EL (cell line): ENCODE results near the gene GRN.
"Not testable (repeated sequence)": the region's sequence is repeated elsewhere in the genome, so short reads cannot be mapped to it uniquely, and the experiment has no call there.

Experiments
- DNase-seq: peaks from one replicate; pipeline ENCODE4 v3.0.0-alpha.2; 2016

GRN gene

DNA sequence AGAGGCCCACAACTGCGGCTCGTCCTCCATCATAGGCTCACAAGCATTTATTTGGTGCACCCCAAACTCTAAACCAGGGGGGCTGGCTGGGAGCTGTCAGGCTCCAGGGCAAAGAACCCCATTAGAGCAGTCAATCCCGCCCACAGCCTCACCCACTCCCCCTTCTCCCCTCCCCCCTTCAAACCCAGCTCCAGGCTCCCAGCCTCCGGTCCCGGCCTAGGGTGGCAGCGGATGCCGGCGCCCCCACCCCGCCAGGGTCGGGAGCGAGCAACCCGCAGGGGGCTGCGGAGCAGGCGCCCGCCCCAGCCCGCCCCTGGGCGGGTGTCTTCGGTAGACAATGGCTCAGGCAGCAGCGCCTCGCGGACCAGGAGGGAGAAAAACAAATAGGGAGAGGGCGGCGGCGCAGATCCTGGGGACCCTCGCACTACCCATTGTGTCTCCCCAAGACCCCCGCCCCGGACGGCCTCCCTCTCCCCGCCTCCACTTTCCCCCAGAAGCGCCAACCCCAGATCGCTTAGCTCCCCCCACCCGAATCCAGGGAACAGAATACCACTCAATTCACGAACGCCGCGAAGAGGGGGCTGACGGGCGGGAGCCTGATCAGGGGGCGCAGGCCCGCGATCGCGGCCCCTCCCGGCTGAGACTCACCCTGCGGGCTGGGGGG is 18.0 kb downstream of the GRN start:
- DNase-seq = no peak

DNA sequence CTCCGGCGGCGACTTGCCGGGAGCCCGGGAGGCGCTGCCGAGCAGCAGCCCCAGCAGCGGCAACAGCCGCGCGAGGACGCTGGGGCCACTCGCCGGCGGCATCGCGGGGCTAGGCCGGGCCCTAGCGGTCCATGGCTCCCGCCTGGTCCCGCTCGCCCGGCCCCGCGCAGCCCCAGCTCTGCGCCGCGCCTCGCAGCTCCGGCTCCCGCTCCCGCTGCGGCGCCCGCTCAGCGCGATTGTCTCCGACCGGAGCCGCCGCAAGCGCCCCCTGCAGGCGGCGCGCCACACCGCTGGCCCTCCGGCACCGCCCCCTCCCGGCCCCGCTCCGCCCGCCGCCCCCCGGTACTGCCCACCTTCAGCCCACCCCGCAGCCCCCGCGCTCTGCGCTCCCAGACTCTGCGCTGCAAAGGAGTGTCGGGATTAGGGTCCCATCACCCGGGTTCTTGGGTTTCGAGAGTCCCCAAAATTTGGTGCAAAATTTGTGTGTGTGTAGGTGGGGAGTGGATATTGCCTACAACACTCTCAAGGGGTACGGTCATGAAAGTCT is 18.6 kb downstream of the GRN start, which contains the start of gene FAM171A2:
Gene FAM171A2, minus strand, starts transcription at position 241 of the 547 bp plus-strand sequence. Its CDS starts 139 bp downstream, at position 102.
- DNase-seq = peak; percentile 58

DNA sequence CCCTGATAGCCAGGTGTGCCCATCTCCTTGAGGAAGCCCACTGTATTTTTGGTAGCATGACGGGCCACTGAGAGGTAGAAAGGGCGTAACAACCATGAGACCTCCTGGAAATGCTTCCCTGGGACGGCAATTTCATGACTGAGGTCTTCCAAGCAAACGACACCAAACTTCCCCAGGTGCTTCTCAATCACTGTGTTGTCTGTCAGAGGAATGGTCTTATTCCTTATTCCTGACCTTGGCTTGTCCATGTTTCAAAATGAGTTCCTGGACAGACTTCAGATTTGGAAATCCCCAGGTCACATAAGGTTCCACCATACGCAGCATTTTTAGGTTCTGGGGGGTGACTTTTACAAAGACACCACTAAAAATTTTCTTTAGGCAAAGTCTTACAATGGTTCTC is 19.9 kb downstream of the GRN start:
- not testable (repeated sequence) for DNase-seq

DNA sequence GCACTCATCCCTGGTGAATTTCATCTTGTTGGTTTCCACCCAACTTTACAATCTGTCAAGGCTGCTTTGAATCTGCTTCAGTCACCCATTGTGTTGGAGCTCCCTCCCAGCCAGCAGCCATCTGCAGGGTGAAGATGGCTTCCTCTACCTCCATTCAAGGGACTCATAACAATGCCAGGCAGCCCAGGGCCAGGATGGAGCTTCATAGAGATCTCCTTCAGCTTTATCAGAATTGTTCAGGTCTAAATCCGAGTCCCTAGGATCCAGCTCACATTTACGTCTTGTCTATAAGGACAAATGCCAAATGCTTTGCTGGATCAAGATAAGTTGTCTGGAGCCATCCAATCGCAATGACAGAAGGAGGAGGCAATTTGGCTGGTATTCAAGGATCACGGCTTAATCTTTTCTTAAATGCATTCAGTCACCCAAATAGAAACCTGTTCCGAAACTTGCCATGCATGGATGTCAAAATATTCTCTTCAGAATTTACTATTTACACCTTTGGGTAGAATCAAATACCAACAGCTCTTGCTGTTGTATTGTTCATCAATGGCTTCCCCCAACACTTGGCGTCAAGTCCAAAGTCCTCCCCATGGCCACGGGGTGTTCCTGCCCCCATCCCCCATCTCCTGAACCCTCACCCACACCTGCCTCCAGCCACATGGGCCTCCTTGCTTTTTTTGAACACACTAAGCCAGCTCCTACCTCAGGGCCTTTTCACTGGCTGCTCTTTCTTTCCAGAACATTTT is 22.3 kb downstream of the GRN start:
- DNase-seq = no peak

DNA sequence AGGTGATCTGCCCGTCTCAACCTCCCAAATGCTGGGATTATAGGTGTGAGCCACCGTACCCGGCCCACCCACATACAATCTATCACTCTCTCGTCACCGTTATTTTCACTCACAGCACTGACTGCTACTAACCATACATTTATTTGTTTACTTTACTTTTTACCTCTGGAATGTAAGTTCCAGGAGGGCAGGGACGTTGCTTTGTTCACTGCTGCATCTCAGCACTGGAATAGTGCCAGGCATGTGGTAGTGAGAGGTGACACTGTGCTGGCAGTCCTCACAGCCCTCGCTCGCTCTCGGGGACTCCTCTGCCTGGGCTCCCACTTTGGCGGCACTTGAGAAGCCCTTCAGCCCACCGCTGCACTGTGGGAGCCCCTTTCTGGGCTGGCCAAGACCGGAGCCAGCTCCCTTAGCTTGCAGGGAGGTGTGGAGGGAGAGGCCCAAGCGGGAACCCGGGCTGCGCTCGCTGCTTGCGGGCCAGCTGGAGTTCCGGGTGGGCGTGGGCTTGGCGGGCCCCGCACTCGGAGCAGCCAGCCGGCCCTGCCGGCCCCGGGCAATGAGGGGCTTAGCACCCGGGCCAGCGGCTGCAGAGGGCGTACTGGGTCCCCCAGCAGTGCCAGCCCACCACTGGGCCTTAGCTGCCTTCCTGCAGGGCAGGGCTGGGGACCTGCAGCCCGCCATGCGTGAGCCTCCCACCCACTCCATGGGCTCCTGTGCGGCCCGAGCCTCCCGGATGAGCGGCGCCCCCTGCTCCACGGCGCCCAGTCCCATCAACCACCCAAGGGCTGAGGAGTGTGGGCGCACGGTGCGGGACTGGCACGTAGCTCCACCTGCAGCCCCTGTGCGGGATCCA is 23.5 kb downstream of the GRN start:
- DNase-seq = not testable (repeated sequence)

DNA sequence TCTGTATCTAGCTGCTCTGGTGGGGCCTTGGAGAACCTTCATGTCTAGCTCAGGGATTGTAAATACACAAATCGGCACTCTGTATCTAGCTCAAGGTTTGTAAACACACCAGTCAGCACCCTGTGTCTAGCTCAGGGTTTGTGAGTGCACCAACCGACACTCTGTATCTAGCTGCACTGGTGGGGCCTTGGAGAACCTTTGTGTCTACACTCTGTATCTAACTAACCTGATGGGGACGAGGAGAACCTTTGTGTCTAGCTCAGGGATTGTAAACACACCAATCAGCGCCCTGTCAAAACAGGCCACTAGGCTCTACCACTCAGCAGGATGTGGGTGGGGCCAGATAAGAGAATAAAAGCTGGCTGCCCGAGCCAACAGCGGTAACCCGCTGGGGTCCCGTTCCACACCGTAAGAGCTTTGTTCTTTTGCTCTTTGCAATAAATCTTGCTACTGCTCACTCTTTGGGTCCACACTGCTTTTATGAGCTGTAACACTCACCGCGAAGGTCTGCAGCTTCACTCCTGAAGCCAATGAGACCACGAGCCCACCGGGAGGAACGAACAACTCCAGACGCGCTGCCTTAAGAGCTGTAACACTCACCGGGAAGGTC is 24.4 kb downstream of the GRN start:
- not testable (repeated sequence) for DNase-seq

DNA sequence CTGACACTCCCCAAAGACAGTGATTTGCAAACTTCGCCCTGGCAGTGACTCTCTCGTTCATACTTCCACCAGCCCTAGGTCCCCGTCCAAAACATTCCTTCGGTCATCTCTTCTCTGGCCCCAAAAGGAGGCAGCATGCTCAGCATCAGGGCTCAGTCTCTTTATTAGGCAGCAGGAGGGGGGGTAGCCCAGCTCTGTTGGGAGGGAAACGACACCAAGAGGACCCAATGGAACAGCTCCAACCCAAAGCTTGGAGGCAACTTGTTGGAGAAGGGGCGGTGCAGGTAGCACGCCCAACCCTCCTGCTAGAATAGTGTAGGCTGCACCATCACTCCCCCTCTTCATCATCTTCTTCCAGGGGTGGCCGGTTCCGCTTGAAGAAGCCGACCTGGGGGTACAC is 26.9 kb downstream of the GRN start:
- no peak for DNase-seq

DNA sequence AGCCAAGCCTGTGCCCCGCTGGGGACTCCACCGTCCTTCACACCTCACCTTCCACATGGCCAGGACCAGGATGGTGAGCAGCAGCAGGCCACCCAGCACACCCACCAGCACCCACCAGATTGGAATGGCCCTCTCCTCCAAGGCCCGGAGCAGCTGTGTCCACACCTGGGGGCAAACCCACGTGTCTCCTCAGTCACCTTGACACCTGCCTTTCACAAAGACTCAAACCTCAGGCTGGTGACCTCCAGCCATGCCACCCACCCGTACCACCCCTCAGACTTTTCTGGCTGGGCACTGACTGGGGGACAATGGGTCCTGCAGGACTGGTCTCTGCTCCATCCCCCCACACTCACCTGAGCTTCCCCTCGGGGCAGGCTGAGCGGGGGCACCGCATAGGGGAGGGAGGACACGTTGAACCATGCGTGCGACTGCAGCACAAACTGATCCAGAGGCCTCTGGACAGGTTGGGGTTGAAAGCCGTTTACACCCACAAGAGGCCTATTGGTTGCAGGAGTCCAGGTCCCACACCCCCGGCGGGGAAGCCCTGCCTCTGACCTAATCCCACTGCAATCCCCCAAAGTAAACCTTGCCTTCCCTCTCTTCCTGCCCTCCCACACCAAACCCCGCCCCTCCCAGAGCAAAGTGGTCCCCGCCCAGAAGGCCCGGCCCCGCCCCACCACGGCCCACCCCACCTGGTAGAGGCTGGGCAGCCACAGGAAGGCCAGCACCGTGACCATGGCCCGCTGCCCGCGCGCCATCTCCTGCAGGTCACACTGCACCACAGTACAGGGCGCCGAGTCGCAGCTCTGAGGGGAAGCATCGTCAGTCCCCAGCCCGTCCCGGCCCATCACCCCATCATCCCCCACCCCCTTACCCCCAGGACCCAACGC is 29.4 kb downstream of the GRN start:
- no peak for DNase-seq

DNA sequence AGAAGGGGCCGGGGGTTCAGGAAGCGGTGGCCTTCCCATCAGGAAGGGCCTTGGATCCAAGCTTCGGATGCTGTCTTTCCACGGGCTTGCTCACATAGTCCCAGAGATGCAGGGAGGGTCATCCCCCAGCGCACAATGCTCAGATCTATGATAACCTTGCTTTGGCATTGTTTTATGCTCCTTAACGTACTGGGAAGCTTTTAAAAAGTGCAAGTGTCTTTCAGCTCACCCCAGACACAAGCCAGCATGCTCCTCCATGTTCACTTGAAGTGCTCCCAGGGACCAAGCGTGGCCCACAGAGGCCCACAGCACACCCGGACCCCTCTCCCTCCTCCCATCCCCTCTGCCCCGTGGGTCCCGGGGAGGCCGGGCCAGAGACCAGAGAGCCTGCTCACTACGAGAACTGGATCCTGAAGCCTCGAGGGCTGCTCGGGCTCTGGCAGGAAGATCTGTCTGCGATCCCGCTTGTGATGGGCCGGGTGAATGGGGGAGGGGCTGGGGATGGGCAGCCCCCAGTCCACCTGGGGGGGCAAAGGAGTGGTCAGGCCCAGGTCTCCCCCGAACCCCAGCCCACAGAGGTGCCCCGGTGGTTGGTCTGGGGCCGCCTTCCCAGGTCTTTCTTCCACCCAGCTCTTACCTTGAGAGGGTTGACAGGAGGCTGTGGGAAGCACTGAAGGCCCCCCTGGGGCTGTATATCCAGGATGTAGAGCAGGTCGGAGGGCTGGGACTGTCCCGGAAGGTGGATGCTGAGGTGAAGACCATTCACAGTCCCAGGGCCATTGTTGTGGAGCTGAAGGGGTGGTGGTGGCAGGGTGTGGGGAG is 30.3 kb downstream of the GRN start:
- no peak for DNase-seq

DNA sequence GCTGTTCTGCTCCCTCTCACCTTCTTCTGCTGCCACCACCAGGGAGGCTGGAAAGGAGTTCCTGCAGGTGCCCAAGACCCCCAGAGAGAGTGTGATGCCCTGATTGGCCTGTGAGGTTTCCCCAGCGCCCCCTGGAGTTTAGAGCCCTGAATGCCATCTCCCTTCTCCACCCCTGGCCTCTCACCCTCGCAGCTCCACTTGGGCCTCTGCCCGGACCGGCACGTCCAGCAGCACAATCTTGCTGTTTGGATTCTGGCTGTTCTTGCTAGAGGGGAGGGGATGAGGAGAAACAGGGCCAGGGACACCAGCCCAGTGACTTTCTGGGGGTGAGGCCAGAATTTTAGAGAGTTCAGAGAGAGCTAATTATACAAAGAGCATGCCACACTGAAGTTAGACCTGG is 31.0 kb downstream of the GRN start:
- no peak for DNase-seq

DNA sequence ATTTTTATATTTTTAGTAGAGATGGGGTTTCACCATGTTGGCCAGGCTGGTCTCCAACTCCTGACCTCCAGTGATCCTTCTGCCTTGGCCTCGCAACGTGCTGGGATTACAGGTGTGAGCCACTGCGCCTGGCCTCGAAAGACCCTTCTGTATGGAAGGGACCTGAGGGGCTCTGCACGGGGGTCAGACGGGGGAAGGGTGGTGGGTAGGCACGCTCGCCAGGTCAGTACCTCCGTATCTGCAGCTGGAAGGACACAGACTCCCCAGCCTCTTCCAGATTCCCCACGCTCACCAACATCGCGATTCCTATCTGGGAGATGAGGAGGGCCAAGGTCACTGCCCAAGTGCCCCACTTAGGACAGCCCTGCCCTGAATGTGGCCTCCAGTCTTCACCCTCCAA is 31.7 kb downstream of the GRN start:
- DNase-seq = no peak

DNA sequence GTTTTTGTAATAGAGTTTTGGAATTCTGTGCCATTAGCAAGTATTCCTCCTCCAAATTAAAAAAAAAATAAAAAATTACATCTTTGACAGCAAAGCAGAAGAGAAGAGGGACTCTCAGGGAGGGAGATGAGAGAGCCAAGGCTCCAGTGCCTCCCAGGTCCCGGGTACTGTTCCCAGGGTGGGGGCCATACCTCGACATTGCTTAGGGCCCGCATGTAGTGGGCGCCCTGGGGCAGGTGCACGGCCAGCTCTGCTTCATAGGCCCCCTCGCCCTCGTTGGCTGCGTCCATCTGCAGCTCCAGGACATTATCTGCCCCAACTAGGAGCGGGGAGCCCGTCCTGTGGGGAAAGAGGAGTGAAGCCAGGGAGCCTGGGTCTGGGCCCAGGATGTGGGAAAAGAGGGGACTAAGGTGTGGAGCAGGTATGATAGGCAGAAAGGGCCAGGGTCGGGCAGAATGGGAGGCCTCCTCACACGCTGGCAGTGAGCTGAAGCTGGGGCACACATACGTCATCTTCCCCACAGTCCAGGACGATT is 33.1 kb downstream of the GRN start:
- no peak for DNase-seq

DNA sequence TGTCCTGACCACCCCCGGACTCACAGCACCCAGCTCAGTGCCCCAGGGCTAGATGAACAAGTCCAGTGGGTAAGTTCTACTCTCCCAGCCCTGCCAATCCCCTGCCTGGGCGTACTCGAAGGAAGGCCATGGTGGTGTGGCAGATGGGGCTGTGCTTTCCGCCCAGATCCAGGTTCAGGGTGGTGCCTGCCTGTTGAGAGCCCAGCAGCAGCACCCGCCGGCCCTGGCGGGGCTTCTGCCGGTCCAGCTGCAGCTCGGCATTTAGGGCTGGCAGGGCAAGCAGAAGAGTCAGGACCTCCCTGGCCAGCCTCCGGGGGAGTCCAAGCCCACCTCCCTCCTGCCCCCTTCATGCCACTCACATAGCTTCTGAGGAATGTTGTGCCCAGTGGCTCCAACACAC is 34.8 kb downstream of the GRN start:
- no peak for DNase-seq

DNA sequence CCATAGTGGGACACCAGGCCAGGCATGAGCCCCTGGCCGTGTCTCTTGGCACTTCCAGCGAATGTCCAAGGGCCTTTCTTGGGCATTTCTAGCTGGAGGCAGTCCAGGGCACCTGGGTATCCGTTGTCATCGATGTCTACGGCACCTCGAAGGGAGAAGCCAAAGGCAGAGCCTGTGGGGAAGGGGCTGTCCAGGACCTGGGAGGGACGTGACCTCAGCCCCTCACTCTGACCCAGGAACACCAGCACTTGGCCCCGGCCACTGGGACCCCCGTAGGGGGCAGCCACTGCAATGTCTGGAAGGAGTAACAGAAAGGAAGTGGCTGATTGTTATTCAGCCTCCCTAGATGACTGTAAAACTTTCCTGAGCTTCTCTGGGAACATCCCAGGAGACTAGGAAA is 35.7 kb downstream of the GRN start:
- no peak for DNase-seq

DNA sequence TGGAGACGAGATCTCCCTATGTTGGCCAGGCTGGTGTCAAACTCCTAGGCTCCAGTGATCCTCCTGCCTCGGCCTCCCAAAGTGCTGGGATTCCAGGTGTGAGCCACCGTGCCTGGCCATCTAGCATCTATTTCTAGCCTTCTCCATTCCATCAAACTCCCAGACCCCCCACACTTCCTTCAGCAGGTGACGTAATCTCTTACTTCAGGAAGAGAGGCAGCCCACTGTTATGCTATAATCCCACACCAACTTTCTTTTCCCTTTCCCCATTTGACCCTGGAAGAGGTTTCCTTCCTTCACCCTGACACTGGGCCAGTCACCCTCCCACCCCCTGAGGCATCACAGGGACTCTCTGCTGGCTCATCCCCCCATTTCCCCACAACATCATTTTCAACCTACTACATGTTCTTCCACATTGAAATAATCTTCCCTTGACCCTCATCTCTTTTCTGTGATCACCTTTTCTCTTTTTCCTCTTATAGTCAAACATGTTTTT is 36.8 kb downstream of the GRN start:
- no peak for DNase-seq

DNA sequence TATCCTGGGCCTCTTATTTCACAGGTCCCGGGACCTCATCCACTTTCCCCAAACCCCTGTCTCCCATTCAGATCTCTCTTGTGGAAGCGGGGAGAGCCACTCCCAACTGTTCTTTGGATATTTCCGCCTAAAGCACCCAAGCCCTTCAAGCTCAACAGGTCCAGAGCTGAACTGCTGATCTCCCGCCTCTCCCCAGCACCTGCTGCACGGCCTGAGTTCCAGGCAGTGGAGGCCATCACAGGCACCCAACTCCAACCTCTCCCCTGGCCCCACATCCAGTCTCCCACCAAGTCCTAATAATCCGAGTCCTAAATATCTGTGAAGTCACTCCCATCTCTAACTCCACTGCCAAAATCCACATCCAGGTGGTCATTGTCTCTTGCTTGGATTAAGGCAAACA is 37.8 kb downstream of the GRN start:
- no peak for DNase-seq

DNA sequence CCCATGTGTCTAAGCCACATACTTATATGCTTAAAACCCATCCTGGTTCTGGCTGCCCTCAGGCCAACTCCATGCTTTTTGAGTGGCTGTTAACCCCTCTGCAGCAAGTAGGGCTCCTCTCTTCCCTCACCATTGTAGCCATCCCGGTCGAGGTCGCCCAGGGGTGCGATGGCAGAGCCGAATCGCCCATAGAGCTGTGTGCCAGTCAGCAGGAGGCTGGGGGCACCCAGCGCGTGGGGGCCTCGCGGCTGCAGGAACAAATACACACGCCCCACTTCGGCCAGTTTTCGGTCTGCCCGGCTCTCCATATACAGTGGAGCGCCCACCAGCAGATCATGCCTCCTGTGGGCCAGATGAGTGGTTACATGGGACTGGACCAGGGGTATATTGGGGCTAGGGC is 38.3 kb downstream of the GRN start:
- no peak for DNase-seq

DNA sequence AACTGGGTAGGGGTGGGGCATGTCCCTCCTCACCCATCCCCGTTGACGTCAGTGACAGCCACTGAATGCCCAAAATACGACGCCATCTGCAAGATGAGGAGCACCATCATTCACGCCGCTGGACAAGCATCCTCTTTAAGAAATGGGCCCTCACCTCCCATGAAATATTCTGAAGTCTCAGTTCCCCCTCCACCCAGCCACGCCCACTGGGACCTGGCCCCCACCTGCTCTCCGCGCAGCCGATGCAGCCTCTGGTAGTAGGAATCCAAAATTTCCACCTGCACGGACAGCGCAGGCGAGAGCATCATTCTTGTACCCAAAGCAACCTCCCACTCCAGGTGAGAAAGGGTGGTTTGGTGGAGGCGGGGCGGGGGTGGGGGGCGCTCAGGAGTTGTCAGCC is 38.8 kb downstream of the GRN start:
- no peak for DNase-seq

DNA sequence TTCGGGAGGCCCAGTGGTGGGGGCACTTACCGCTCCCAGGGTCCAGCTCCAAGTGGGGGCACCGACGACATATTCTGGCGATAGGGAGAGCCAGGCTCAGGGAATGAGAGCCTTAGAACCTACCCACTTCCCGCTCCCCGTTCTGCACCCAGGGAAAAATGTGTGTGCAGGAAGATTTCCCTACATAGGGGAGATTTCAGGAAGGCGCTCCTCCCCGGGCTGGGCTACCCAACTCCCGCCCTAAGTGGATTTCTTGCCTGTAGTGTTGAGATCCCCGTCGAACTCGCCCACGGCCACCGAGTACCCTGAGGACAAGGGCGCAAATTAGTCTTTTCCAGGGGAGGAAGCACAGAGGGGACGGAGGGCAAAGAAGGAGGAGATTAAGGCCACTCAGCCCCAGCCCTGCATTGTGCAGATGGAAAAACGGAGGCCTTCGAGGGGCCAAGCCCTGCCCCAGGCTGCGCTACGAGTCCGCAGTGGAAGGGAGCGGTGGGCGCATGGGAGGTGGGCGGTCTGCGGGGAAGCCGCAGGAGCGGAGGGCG is 39.2 kb downstream of the GRN start:
- no peak for DNase-seq

DNA sequence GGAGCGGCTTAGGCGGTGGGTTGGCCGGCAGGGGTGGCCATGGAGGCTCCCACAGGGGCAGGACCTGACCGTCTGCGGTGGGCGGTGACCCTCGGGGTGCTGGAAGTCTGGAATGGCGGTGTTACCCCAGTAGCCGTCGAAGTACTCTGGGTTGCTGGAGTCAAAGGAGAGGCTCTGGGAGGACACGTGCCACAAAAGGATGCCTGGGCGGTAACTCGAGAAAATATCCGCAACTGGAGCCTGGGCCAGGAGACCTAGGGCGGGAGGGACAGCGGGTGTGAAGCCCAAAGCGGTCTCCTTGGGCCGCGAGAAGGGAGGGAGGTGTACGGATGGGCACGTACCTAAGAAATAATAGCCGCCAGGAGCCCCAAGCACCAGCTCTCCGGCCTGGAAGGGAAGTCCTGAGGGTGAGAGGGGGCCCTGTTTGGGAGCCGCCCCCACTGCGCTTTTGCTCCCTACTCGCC is 39.8 kb downstream of the GRN start:
- DNase-seq = no peak
